GM21717 (cell line): ENCODE results near the gene RBM44.
"Not testable (repeated sequence)": the region's sequence is repeated elsewhere in the genome, so short reads cannot be mapped to it uniquely, and the experiment has no call there.

Experiments used
- ATAC-seq: cut with Tn5 transposase; IDR thresholded peaks from one replicate; pipeline ENCODE4 v1.9.1; 2021; ENCODE audit warnings: mild to moderate bottlenecking, moderate library complexity; ENCODE audit not compliant: unreplicated experiment

RBM44 gene

DNA sequence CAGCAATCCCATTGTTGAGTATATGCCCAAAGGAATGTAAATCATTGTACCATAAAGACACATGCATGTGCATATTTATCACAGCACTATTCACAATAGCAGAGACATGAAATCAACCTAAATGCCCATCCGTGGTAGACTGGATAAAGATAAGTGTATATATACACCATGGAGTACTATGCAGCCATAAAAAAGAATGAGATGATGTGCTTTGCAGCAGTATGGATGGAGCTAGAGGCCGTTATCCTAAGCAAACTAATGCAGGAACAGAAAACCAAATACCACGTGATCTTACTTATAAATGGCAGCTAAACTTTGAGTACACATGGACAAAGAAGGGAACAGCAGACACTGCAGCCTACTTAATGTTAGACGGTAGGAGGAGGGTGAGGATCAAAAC, 42.5 kb downstream of the RBM44 start:
- ATAC-seq = no peak

DNA sequence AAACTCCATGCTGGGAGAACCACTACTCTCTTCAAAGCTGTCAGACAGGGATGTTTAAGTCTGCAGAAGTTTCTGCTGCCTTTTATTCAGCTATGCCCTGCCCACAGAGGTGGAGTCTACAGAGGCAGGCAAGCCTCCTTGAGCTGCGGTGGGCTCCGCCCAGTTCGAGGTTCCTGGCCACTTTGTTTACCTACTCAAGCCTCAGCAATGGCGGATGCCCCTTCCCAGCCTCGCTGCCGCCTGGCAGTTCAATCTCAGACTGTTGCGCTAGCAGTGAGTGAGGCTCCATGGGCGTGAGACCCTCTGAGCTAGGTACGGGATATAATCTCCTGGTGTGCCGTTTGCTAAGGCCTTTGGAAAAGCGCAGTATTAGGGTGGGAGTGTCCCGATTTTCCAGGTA, 50.4 kb downstream of the RBM44 start:
- ATAC-seq = not testable (repeated sequence)

DNA sequence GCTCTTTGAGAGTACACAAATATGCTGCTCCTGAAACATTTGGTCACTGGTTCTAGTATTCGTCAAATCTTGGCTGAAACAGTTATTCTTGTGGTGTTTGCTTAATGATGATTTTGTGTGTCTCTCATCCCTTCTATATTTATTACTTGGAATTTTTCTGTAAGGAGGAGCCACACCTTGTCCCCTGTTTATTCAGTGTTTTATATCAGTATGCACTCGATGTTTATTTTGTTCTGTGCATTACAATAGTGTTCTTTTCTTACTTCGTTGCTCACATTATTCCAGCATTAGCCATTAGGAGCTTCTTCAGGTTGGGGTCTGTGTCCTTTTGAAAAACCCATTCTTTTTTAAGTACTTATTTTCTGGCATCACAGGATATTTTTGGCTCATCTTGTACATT, 55.7 kb downstream of the RBM44 start:
- no peak for ATAC-seq

DNA sequence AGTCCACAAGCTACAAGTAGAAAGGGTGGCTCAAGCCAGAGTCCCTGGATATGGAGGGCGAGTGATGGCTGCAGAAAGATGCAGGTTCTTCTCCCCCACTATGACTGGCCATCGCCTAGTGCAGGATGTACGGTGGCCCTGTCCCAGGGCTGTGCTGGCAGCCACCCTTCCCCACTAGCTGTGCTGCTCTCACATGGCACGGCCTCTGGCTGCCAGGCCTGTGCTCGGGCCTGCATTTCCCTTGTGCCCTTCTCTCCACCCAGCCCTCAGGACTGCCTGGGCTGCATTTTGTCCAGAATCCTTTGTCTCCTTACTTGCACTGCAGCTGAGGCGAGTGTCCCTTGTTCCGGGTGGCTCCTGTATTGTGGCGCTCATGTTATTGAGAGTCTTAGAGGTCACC, 59.2 kb downstream of the RBM44 start:
- ATAC-seq = no peak

DNA sequence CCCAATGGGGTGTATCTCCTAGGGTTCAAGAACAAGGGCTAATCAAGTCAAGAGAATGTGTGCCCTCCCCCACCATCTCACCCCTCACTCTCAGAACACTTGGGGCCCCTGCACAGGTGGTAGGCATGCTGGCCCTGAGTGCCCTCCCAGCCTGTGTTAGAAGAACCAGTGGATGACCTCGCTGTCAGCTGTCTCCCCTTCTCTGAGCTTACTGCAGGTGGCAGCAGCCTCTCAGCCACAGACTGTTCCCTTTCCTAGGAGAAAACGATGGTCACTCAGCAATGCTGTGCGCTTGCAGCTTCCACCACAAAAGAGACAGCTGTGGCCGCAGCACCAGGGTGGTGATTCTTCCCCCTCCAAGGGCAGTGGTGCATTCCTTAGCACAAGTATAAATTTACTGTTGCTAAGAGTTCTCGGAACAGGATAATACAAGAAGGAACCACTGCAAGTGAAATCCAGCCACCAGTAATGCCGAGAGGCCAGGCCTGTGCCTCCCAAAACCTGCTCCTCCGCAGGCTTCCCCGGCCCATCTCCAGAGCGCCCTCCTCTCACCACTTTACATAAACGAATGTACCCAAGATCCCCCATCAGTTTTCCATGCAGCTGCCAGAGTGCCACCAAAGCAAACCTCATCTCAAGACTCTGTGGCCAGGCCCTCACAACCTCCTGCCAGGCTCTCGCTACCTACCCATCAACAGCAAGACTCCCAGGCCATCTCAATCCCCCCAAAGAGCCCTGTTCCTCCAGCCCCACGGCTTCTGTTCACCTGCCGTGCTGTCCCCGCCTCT, 59.9 kb downstream of the RBM44 start:
- ATAC-seq = no peak

DNA sequence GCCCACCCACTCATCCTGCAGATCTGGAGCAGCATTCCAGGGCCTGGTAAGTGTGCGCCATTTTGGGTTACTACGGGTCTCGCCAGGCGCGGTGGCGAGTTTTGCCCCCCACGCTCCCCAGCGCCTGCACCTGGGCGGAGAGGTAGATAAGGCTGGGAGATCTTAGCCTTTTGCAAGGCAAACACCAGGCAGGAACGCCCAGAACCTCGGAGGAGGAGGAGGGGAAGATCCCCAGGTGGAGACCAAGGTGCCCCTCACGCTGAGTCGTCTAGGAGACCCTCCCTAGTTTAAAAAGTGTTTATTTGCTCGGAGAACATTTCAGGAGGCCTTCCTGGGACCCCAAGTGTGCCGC, 60.5 kb downstream of the RBM44 start:
- no peak for ATAC-seq

DNA sequence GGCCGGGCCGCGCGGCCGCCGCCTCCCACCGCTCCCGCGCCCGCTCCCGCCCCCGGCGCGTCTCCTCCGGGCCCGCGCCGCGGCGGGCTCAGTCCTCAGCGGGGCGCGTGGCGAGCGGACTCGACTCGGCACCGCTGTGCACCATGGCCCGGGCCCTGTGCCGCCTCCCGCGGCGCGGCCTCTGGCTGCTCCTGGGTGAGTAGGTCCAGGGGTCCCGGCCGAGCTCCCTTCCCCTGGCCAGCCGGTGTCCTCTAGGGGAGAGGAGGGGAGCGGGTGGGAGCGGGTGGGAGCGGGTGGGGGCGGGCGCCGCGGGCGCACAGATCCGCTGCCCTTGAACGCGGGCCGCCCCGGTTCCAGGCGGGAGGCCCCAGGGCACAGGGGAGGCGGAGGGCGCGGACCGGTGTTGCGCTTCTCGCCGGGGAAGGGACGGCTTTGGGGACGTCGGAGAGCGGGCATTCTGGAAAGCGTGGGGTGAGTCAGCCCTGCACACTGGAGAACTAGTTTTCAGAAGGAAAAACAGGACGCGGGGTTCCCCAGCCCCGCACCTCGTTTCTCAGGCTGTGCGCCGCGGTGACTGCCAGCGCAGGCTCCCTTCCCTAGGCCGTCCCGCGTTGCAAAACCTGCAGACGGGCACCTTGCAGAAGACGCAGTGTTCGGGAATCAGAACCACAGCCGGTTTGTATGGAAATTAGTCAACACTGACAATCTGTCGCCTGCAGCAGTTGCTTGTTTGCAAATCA, 61.1 kb downstream of the RBM44 start, which contains the start of gene RAMP1:
Gene RAMP1, plus strand, starts transcription at position 91 of the 740 bp plus-strand sequence. Its CDS starts 53 bp downstream, at position 144.
- no peak for ATAC-seq

DNA sequence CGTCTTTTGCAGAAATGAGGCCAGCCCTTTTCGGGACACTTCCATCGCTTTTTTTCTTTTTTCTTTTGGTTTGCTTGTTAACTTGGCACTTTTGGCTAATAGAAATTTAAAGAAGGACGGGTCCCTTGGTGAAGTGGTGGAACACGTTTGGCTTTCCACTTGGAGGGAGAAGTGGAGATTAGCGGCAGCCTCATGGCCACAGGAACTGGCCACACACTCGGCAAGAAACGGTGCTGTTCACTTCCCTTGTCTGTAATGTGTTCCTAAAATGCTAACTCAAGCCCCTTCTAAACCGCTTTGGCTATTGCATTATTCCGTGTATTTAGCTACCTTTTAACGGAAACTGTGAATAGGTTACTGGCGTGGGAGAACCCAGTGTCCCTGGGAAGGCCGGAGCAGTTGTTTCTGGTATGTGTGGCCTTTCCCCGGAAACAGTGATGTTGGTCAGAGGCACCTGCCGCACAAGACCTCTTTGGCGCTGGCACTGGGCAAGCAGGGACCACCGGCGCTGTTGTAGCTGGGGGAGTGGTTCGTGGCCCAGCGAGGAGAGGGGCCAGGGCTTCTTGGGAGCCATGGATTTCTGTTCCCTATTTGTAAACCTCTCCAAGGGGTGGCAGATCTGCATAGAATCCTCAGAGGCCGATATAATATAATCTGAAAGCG, 61.8 kb downstream of the RBM44 start:
- no peak for ATAC-seq

DNA sequence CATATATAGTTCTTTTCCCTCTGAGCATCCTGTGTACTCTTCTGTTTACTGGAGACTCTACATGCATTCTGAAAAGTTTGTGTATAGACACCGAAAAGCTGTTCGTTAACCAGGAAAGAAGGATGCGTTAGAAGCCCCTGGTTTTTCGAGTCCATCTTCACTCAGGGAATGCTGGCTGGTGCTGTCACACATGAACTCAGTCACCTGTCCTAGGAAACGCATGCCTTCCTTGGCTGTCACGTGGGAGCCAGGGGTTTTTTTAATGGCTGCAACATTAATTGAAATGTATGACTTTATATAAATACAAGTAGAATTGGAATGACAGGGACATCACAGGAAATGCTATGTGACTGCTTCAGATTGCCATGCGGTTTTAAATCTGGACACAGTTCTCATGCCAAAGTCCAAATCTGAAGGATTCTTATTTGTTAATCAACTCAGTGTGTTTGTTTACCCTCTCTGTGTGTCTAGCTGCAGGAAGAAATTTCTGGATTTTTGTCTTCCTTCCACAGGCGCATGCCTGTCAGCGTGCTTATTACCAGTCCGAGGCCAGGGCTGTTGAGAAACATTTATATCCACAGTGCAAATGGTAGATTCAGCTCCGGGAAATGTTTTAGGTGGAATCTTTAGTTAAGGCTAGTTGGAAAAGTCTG, 63.4 kb downstream of the RBM44 start:
- ATAC-seq = no peak

DNA sequence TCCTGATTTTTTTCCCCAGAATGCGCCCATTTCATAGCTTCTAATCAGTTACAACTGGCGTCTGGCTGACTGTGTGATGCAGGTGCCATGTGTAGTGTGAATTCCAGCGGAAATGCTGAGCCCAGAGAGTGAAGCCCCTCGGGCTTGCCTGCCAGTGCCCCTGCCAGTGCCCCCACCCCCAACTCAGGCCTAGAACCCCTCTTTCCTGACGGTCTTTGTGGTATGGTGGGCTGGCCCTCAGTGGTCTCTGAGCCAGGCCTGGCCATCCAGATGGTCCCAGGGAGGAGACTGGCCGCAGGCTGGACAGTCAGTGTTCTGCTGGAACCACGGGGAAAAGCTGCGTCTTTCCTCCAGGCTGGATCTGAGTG, 63.9 kb downstream of the RBM44 start:
- ATAC-seq = no peak

DNA sequence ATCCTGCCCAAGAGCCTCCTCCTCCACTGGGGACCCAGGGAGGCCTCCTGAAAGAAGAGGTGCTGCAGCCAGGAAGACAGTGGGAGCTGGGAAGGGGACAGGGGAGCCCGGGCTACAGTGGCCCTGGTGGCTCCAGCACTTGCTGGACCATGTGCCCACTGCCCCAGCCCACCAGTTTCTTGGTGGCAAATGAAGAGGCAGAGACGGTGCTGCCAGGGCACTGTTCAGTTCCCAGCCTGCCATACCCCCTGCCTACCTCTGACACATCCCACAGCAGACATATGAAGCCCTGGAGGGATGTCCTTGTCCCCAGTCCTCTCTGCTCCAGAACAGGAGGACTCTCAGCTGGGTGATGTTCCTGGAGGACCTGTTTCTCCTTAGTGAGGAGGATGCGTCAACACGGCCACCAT, 64.5 kb downstream of the RBM44 start:
- no peak for ATAC-seq

DNA sequence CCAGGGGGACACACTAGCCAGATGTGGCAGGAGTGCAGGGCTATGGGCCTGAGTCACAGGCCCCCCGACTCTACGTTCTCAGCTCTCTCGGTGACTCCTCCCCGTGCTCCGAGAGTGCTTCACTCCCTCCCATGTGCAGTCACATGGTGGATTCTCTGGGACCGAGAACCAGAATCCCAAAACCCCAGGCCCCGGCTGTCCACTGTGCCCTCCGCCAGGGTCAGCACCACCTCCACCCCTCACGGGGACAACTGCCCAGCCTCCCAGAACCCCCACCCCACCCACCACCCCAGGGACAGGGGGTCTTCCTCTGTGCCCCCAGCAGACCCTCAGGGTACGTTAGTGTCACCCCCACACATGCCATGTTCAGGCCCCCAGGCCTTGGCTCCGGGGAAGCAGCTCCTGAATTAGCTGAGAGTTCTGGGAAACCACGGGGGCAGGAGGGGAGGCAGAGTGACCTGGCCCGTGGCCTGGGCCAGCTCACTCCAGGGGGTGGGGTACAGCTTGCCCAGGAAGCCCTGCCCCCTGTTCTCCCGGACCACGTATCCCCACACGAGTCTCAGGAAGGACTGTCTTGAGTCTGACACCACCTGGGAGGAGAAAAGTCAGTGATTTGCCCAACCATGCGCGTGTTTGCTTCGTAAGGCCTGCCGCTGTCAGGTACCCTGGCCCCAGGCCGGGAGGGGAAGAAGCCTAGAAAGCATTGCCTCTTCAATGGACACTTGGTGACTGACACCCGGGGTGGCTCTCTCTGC, 65.3 kb downstream of the RBM44 start:
- ATAC-seq = no peak

DNA sequence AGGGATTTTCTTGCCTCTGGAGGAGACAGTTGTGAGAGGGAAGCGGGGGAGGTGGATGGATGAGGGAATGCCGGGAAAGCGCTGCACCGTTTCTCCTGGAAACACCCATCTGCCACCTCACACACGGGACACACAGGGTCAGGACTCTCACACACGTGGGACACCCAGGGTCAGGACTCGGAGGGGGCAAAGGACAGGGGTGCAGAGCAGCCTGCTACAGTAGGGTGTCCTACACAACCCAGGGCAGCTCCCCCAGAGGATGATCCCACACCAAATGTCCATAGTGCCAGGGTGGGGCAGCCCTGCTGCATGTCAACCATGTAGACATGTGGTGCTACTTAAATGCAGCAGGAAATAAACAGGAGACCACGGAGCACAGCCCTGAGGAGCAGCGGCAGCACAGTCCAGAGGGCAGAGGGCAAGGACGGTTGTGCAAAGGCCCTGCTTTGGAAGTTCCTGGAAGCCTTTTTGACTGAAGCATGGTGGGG, 65.9 kb downstream of the RBM44 start:
- ATAC-seq = no peak

DNA sequence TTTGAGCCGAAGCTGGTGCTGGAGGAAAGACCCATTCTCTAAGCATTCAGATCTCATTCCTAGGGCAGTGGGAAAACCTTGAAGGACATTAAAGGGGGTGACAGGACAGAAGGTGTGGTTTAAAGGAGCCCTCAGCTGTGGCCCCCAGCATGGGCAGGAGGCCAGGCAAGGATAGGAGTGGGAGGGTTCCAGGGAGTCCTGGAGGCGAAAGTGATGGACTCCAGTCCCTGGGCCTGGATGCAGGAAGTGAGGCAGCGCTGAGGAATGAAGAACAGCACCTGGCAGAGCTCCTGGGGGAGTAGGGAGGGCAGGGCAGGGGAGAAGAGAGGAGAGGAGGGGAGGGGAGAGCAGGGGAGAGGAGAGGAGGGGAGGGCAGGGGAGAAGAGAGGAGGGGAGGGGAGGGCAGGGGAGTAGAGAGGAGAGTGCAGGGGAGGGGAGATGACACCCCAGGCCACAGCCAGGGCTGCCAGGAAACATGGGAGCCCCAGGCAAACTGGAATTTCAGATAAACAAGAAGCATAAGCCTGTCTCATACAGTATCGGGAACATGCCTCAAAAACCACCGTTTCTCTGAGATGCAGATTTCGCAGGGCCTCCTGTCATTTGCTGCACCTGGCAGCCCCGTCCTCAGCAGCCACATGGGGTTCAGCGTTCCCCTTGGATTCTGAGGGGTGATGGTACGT, 66.5 kb downstream of the RBM44 start:
- no peak for ATAC-seq

DNA sequence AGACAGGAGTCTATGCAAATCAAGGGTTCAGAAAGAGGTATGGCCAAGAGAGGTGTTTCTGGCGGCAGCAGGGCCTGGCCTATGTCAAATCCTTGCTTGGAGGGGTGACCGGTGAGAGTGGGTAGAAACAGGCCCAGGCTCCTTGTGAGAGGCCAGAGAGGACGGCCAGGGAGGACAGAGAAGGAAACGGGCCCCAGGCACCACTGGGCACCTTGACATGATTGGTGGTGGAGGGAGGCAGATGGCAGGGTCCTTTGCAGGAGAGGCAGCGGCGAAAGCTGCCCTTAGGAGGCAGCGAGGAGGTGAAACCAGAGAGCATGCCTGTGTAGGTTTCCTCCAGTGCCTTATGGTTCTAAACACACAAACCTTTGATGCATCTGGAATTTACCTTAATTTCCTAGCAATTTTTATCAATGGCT, 67.1 kb downstream of the RBM44 start:
- ATAC-seq = no peak

DNA sequence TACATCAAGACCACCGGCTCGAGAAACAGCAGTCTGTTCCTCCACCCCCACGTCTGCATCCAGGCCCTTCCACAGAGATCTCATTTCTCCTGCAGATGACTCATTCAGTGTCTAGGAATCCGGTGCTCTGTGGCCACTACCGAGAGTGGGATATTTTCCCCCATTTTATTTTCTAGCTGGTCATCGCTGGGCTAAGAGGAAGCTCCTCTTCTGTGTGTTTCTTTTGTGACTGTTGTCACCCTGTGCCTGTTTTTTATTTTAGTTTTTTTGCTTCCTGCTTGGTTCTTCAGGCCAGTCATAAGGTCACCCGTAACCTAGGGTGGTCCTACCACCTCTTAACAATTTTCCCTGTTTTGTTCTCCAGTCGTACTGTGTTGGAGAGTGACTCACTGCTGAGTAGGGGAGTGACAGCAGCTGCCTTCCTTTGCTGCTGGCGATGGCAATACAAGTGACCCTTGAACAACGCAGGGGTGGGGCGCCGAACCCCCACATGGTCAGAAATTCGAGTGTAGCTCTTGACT, 67.6 kb downstream of the RBM44 start:
- ATAC-seq = no peak

DNA sequence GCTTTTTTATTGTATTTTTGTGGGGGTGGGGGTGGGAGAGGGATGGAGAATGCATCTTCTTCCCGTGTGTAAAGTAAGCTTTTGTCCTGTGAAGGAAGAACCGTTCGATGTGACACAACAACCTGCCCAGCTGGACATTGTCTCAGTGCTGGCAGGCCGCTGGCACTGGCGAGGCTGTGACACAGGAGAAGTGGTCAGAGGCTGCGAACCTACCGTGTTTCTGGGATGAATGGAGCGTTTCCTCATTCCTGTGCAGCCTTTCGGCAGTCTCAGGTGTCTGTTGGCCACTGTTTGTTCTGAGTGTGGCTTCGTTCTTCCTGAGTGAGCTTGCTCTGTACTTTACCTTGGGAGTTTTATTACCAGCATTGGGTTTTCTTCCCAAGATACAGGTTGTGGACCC, 68.9 kb downstream of the RBM44 start:
- no peak for ATAC-seq

DNA sequence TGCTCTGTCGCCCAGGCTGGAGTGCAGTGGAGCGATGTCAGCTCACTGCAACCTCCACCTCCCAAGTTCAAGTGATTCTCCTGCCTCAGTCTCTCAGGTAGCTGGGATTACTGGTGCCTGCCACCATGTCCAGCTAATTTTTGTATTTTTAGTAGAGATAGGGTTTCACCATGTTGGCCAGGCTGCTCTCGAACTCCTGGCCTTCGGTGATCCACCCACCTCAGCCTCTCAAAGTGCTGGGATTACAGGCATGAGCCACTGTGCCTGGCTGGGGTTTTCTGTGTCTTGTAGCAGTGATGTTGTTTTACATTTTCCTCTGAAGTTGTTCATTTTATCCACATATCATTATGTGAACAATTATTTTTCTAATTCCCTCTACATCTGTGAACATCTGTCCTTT, 69.5 kb downstream of the RBM44 start:
- ATAC-seq = not testable (repeated sequence)

DNA sequence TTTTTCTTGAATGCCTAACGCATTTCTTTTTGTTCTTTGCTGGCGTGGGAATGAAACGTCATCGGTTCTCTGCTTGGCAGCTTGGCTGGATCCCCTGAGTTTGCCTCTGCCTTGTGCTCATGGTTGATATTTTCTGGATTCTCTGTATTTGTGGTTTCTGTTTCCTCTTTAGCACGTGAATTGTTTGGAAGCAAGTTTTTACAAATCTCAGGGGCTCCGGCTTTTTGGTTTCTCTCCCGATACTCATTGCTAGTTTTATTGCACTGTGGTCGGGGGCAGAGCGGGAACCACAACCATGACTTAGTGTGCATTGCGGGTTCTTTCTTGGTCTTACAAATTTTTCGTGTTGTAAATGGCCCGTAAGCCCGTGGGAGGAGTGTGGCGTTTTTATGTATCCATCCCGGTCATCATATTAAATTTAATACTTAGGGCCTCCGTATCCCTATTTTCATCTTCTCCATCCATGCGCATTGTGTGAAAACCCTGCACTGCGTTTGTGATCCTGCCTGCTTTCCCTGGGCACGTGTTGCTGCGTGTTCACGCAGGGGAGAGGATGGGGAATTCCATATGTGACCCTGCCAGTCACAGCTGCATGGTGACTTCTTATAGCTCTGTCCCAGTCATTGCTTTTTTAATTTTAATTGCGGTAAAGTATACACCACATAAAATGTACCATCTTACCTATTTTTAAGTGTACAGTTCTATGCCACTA, 70.2 kb downstream of the RBM44 start:
- ATAC-seq = no peak
